Measurements from ENCODE around the gene SPACA1. TPM values are rescaled to one million over a fixed set of nuclear protein-coding genes. Genes with fewer than 3 reads are reported as not detected.

The SPACA1 gene
- polyA plus RNA-seq, 6 donors from 2014 or later, result not detected

DNA sequence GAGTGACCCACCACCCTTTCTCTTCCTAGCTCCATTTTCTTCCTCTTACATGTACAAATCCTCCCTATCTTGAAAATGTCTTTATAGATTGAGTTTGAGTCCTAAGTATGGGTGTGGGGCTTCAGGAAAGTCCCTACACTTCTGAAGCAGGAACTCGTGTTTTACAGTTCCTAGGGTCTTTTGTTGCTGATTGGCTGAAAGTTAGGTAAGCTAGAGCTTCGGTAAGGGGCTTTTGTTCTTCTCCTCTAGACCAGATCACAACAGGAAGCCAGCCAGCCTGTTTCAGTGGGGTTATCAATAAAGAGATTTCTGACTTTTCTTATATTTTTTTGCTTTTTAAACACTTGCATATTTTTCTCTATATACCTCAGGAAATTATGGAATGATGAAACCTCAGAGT is 67.2 kb downstream of the SPACA1 start:
- H3K9me3 Mint-ChIP-seq, result peaks cover 0 to 11% (median under 1%) of the 10 kb centered on the region in 7 donors
- H3K4me1 Mint-ChIP-seq, result peaks cover 15 to 28% (median 24%) of the 10 kb centered on the region in 3 donors
- peak overlapping the region; percentile 18 to 98 (median 92) for H3K27ac Mint-ChIP-seq
- peaks cover 0 to 8% of the 10 kb centered on the region in 2 donors for H3K36me3 Mint-ChIP-seq
- ATAC-seq (ENCODE audit: low read depth in 2 of 2) (peak; percentile 70 to 95), DNase-seq (peak; percentile 42)
- peak overlapping the region in 5 of 8 donors; percentile 6 to 84 (median 46) for H3K4me3 Mint-ChIP-seq
- peaks cover 11 to 29% (median 19%) of the 10 kb centered on the region in 3 donors for H3K27me3 Mint-ChIP-seq

GRCh38 chr6:88115307-88115706 is 67.7 kb downstream of the SPACA1 start:
- H3K9me3 Mint-ChIP-seq, result peaks cover 0 to 11% (median 4%) of the 10 kb centered on the region in 7 donors
- peaks cover 11 to 32% (median 19%) of the 10 kb centered on the region in 3 donors for H3K27me3 Mint-ChIP-seq
- DNase-seq, result no peak
- H3K36me3 Mint-ChIP-seq, result peaks cover 0 to 8% of the 10 kb centered on the region in 2 donors
- H3K4me3 Mint-ChIP-seq, result peak overlapping the region in 4 of 8 donors; percentile 24 to 84 (median 48)
- peaks cover 15 to 28% (median 24%) of the 10 kb centered on the region in 3 donors for H3K4me1 Mint-ChIP-seq
- peak overlapping the region; percentile 48 to 98 (median 92) for H3K27ac Mint-ChIP-seq
- ATAC-seq (ENCODE audit: low read depth in 2 of 2), result peak; percentile 31 to 39

- Mint-ChIP-seq H3K27ac (peak overlapping the region in 3 of 6 donors; percentile 13 to 97 (median 51)), H3K9me3 (peaks cover 0 to 11% (median 4%) of the 10 kb centered on the region in 7 donors), H3K4me3 (no peak overlapping the region), H3K4me1 (peaks cover 15 to 28% (median 24%) of the 10 kb centered on the region in 3 donors), H3K27me3 (peaks cover 11 to 31% (median 17%) of the 10 kb centered on the region in 3 donors), H3K36me3 (peaks cover 0 to 8% of the 10 kb centered on the region in 2 donors)
- DNase-seq (no peak), ATAC-seq (ENCODE audit: low read depth in 2 of 2) (no peak)
Measured at GRCh38 chr6:88116276-88116675, 68.6 kb downstream of the SPACA1 start.

Other genes with a start within 250 kb of the SPACA1 start
- gene CNR1, start 118.5 kb downstream of the SPACA1 start, polyA plus RNA-seq (ENCODE audit: low read depth in 6 of 6), result 1 to 10 TPM in 3 of 6 donors, under 1 TPM in 3; 0.20 to 2.4 (median 1.0) TPM